Gastrocnemius medialis (tissue), 4 donors: ENCODE data around the gene DGKG.

ENCODE experiments used
- CTCF ChIP-seq, 5 experiments: fragments of 450-650 bp in 3 of 5; fragments of 200-600 bp in 2 of 5; sonication (generic) in 2 of 5; IDR thresholded peaks in 4 of 5; conservative IDR thresholded peaks in 1 of 5; 1 replicate in 4 of 5; 2 replicates in 1 of 5; pipeline ENCODE4 v1.5.1; 2016 to 2019; ENCODE audit warnings: antibody characterized with exemption in 5 of 5, mild to moderate bottlenecking in 3 of 5, moderate library complexity in 3 of 5
- POLR2A ChIP-seq, 2 donors: fragments of 450-650 bp; IDR thresholded peaks; one replicate each; pipeline ENCODE4 v1.6.1; 2017; ENCODE audit warnings: antibody characterized with exemption in 2 of 2, mild to moderate bottlenecking in 2 of 2, moderate library complexity in 2 of 2

DNA sequence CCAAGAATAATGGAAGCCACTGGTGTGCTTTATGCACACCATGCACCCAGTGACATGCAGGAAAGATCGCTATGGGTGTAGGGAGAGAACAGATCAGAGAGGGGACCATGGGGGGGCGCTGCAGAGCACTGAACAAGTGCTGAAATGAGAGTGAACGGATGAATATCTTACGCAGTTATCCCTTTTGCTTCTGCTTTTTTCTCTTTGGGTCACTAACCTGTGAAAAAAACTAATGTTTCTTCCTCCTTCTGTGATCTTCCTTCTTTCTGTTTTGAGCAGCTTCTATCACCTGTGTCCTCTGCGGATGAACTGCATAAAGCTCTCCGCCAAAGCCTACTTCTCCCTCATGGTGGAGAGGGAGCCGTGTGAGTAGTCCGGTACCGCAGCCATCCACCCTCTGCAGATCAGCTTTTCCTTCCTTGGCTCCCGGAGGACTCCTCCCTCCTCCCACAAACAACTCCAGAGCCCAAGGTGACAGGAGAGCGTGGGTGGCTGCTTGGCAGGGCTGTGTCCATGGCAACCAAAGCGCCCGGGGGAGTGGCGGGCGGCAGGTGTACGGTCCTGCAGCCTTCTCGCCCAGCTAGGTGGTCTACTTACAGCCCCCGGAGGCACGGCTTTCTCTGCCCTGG, 106.2 kb downstream of the DGKG start:
- no peak for TF ChIP-seq CTCF (IDR thresholded peaks at IDR 0.05 in 4 of 5, conservative IDR thresholded peaks at IDR 0.05 in 1 of 5)
- no peak for TF ChIP-seq POLR2A (IDR thresholded peaks at IDR 0.05)
